Suppressor macrophage (primary cell): ENCODE results near the gene RYR3.

Experiments used
- DNase-seq, 4 experiments: peaks; one replicate each; pipeline ENCODE4 v3.0.0-alpha.2; 2020 to 2022
- total RNA-seq, 17 experiments: gene quantifications; one replicate each; lab custom pipeline; 2026; ENCODE audit warnings: mixed read lengths in 6 of 17, inconsistent platforms in 3 of 17; lab: John Stamatoyannopoulos, UW

The RYR3 gene
- total RNA-seq = 0 to 14.1 (median 0.04) reads per million in 17 experiments

GRCh38 chr15:33310481-33311311 lies at the start of gene RYR3:
Gene RYR3 (plus strand): TSS chr15:33310967. CDS start chr15:33311046, 79 bp downstream.
- peak in 1 of 4 experiments; percentile 8 for DNase-seq

GRCh38 chr15:33262306-33262705 lies 48.5 kb upstream of the RYR3 start:
- no peak for DNase-seq

GRCh38 chr15:33277689-33278088 lies 33.1 kb upstream of the RYR3 start:
- no peak for DNase-seq

DNA sequence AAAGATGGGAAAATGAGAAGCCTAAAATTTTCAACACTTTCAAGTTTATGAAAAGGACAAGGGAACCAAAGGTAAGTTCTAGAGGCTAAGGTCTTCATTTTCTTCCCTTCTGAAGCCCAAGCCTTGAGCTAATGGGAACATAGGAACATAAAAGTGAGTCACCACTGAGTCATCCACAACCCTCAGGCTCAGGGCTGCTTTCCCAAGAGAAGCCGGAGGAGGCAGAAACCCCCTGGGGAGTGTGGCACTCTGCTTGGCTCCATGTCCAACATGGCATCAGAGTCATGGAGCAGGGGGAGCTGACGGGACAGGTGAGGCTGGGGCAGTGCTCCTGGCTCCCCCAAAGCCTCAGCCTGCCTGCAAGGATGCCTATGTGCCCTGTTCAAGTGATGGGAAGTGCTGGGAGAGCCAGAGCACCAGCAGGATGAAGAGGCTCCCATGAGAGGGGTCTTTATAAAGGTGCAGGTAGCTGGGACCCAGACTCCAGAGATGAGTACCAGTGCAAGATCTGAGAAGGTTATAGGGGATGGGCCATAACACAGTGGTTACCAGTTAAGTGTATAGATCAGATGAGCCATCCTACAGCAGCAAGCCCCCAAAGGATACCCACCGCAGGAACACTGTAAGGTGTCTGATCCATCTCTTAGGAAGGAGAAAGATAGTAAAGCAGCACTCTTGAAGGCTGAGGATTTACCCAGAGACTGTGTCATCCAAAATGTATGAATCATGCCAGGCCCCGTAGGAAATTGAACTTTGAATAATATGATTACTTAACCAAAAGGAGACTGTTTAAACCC lies 31.8 kb upstream of the RYR3 start:
- DNase-seq = peak; percentile 67 to 83 (median 74)

DNA sequence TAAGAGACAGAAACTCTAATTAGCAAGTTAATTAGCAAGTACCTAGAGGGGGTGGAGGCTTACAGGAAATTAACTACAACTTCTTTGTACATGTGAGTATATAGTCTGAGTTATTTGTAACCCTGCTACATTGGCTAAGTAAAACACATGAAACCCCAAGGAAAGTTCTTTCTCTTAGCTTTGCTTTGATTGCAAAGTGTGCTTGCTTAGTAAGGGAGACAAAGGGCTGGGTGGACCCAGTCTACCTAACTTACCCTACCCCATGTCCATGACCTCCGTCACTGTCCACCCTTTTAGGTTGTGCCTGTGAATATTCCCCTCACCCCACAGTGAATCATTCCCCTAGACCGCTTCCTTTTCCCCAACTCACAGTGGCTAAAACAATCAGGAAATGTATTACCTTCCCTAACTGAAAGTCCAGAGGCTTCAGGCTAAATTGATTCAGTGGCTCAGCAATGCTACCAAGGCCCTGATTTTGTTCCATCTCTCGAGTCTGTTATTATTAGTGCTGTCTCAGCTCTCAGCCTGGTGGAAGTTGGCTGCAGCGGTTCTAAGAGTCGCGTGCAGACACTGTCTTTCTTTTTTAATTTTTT lies 31.1 kb upstream of the RYR3 start:
- peak in 2 of 4 experiments; percentile 17 to 21 for DNase-seq

DNA sequence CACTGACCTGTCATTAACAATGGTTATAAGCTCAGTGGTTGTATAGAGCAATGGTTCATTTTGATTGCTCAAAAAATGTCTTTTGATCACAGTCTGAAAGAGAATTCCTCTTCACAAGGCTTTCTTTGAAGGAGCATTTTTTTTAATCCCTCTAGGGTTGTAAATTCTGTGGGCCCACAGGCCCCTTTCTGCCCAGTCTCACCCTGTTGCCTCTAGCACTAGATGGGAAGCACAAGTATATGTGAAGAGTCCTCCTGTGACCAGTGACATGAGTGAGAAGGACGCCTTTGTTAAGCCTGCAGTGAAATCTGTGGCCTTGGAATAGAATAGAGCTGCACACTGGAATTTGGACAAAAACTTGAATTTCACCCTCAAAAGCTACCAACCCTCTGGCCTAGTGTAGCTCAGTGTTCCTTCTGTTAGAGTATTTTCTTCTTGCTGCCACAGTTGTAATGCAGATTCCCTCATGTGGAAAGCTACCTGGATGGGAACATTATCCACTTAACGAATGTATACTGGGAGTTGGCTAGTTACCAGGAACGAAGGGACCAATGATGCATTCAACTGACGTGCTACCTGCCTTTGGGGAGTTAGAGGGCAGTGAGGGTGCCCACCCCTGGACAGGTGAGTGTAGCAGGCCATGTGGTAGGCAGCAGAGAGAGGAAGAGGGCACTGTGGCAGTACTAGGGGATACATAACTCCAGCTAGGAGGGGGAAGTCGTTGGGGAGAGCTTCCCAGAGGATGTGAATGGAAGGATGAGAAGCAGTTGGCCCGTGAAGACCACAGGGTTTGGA lies 28.3 kb upstream of the RYR3 start:
- no peak for DNase-seq

DNA sequence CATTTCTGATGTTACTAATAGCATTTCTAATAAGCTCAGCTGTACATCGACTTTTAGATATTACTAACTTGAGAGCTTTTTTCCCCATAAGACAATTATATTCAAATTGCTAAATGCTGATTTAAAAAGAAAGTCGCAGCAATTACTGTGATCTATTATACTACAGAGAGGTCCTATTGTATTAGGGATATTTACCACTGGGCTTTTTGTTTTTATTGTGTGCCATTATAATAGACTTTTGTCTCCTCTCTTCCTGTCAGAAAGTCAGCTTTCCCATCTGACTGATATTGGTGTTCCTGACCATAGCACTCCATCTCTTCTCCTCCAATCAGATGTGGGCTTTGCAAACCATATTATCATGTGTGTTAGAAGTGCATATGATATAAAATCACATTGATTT lies 27.2 kb upstream of the RYR3 start:
- no peak for DNase-seq

DNA sequence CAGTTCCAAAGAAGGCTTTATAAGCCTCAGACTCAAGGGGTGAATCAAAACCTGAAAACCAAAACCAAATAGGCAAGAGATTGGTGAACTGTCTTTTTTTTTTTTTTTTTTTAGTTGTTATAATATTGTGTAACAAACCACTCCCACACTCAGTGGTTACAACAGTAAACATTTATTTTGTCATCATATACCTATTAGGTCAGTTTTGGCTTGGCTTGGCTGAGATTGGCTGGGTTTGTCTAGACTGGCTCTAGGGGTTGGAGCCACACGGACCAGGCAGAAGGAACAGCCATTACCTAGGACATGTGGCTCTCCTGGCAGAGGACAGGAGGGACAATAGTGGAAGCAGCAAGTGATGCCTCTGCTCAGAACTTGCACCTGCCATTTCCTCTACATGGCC lies 26.4 kb upstream of the RYR3 start:
- DNase-seq = peak; percentile 6 to 49 (median 36)

- peak; percentile 65 to 78 (median 70) for DNase-seq
Measured at GRCh38 chr15:33292717-33293307, 18.0 kb upstream of the RYR3 start.

DNA sequence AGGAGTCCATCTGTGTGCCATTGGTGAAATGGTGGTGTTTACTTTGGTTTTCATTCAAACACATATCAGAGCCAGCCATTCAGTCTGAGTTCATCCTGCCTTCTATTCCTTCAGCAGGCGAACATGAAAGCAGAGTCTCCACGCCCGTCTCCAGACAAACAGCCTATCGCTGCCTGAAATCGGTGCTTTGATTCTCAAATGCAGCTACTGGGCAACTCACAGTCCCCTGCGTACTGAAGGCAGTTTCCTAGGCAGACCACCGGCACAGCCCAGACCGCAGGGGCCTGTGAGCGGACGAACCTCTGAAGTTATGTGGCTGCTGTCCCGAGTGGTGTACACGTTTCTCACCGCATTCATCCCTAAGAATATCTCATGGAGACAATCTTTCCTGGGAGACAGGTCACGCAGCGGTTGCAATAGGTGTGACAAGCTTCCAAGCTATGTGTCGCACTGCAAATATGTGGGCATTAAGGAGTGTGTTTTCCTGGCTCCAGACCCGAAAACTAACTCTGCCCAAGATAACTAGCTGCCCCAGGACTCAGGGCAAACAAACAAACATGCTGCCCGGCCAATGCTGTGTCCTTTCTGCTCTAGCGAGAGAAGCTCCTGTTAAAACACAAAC lies 16.9 kb upstream of the RYR3 start:
- no peak for DNase-seq

DNA sequence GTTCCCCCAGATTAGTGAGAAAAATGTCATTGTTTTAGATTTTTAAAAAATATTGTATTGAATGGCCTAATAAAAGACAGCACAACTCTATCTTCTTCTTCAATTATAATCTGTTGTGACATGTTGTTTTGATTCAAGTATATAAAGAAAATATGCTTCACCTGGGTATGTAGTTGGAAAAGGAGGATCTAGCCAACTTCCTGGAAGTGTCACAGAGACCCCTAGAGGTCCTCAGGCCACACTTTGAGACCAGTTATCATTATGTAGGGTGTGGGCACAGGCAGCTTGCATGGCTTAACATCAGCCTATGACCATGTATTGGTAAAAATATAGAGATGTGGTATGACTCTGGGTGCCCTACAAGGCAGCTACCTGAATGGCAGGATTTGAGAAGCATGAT lies 14.7 kb upstream of the RYR3 start:
- no peak for DNase-seq

GRCh38 chr15:33296856-33297255 lies 13.9 kb upstream of the RYR3 start:
- DNase-seq = no peak

GRCh38 chr15:33298631-33299030 lies 12.1 kb upstream of the RYR3 start:
- DNase-seq = no peak

GRCh38 chr15:33304924-33305323 lies 5.8 kb upstream of the RYR3 start:
- no peak for DNase-seq

DNA sequence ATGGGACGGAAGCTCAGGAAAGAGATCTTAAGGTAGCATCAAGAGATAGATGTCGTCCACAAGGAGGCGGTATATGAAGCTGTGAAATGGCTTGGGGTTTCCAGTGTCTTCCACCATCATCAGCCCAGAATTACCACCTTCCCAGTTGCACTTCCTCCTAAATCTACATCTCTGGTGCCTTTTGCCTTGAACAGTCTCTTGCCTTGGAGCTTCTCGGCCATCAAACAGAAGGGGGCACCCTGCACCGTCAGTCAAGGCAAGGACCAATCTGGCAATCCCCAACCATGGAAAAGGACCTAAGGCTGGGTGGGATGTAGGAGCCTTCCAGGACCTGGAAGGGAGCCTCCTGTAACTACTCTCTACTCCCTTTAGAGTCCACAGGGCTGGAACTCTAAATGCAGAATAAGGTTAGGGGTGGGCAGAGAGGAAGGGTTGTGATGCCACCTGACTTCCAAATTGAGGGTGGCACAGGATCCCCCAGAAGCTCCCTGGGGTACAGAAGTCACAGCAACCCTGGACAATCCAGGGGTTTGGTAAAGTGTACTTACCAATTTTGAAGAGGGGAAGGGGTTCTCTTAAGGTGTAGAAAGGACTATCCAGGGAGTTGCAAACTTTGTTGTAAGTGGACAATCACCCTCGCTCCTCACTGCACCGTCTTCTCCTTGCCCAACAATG lies 1.0 kb upstream of the RYR3 start:
- DNase-seq = peak in 3 of 4 experiments; percentile 17 to 22 (median 21)

GRCh38 chr15:33311312-33311971 lies 675 bp downstream of the RYR3 start:
- DNase-seq = no peak

DNA sequence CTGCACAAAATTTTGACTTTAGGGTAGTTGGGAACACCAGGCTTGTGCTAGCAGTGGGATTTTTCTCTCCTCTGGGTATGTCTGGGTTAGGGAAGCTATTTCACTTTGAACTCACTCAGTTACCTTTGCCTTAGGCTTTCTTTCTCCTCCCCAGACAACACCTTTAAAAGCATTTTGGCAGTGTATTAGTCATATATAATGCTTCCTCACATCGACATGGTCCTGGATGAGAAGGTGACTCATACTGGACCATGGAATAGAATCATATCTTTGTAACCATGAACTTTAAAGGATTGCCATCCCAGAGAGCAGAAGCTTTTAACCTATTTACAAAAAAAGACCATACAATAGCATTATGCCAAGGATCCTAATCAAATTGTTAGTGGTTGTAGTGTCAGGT lies 2.7 kb downstream of the RYR3 start:
- no peak for DNase-seq

GRCh38 chr15:33314069-33314468 lies 3.3 kb downstream of the RYR3 start:
- DNase-seq = no peak

DNA sequence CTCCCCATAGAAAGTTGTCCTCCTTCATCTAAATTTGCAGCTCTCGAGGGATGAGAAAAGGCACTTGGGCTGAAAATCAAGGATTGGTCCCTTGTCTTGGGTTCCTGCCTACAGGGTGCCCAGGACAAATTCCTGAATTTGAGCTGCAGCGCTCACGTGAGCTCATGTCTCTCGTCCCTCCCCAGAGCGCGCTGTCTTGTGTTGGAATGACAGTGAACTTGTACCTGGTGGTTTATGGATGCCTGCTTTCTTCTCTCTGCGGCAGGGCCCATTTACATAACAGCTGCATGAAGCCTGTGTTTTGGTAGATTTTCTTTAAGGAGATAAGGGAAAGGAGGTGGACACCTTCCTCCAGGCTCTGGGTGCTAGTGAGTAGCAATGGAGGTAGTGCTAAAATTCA lies 4.3 kb downstream of the RYR3 start:
- DNase-seq = no peak

GRCh38 chr15:33317896-33318295 lies 7.1 kb downstream of the RYR3 start:
- DNase-seq = no peak
